Retinal pigment epithelial cell (primary cell): ENCODE measurements around the gene KMT2C.
"Not testable (repeated sequence)": the region's sequence is repeated elsewhere in the genome, so short reads cannot be mapped to it uniquely, and the experiment has no call there.

Experiments
- DNase-seq: peaks from one replicate; pipeline ENCODE4 v3.0.0-alpha.2; 2010; ENCODE audit warnings: low read depth
- H3K4me3 ChIP-seq: 2 replicates; pipeline ENCODE4 v1.5.1; 2011; ENCODE audit warnings: mild to moderate bottlenecking, low read length, control low read depth, moderate library complexity
- TF ChIP-seq, protein P1 (sequence below): conservative IDR thresholded peaks from 2 replicates; pipeline ENCODE4 v1.5.1; 2011; ENCODE audit warnings: low read depth, low read length, control low read depth, inconsistent platforms

Gene KMT2C

GRCh38 chr7:152231089-152231488 lies 204.7 kb downstream of the KMT2C start:
- TF ChIP-seq, protein P1, sequence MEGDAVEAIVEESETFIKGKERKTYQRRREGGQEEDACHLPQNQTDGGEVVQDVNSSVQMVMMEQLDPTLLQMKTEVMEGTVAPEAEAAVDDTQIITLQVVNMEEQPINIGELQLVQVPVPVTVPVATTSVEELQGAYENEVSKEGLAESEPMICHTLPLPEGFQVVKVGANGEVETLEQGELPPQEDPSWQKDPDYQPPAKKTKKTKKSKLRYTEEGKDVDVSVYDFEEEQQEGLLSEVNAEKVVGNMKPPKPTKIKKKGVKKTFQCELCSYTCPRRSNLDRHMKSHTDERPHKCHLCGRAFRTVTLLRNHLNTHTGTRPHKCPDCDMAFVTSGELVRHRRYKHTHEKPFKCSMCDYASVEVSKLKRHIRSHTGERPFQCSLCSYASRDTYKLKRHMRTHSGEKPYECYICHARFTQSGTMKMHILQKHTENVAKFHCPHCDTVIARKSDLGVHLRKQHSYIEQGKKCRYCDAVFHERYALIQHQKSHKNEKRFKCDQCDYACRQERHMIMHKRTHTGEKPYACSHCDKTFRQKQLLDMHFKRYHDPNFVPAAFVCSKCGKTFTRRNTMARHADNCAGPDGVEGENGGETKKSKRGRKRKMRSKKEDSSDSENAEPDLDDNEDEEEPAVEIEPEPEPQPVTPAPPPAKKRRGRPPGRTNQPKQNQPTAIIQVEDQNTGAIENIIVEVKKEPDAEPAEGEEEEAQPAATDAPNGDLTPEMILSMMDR: no peak

GRCh38 chr7:152219556-152219955 lies 216.2 kb downstream of the KMT2C start:
- not testable (repeated sequence) for DNase-seq, H3K4me3 ChIP-seq

More at GRCh38 chr7:152231089-152231488, 204.7 kb downstream of the KMT2C start:
- no peak overlapping the region for H3K4me3 ChIP-seq
- no peak for DNase-seq

- not testable (repeated sequence) for H3K4me3 ChIP-seq, DNase-seq
Observed at GRCh38 chr7:152208766-152209165, 227.0 kb downstream of the KMT2C start.

- not testable (repeated sequence) for DNase-seq, H3K4me3 ChIP-seq
Observed at GRCh38 chr7:152204417-152204816, 231.4 kb downstream of the KMT2C start.

DNA sequence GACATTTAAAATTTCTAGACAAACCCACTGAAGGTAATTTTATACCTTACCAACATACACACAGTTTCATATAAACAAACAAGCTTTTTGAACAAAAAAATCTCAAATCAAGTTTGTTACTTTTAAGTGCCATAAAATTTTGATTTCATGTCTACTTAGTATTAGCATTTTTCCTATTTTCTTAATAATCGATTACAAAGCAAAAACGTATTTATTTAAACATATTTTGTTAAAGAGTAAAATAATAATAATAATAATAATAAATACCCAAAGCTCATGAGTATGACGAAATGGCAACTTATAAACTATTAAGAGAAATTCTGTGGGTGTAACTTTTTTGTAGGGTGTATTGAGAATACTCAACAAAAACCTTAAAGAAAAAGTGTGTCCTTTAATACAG lies 232.7 kb downstream of the KMT2C start:
- no peak for DNase-seq
- H3K4me3 ChIP-seq: no peak overlapping the region
- TF ChIP-seq, protein P1: no peak

DNA sequence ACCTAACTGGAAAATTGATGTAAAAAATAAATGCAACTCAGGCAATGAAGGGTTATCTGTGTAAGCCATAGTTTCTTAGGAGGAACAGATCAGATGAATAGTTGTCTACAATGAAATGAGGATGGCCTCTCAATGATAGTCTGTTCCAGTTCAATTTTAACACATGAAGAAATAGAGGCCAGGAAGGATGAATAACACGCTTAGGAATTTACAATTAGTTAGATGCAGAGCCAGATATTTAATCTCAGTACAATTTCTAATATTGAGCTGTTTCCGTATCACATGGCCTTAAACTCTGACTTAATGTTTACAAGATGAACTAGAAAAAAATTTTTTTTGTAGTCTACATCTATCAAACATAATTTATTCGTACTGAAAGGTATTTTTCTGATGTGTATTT lies 233.7 kb downstream of the KMT2C start:
- no peak overlapping the region for H3K4me3 ChIP-seq
- TF ChIP-seq, protein P1: no peak
- DNase-seq: no peak

GRCh38 chr7:152200395-152200794 lies 235.4 kb downstream of the KMT2C start:
- H3K4me3 ChIP-seq: no peak overlapping the region
- no peak for DNase-seq
- TF ChIP-seq, protein P1: no peak

DNA sequence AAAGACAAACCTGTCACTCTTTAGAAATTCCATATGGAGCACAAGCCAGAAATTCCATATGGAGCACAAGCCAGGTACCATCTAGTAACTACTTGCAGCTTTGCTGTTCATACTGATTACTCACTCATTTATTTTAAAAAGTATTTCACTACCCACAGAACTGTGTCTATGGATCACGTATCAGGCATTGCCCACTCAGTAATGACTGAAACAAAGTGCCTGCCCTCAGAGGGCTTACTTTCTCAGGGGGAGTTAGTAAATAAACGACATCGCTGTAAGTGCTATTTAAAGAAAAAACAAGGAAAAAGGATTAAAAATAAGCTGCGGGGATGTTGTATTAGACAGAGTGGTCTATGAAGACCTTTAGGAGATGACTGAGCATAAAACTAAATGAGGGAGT lies 239.4 kb downstream of the KMT2C start:
- TF ChIP-seq, protein P1: no peak
- no peak for DNase-seq
- H3K4me3 ChIP-seq: no peak overlapping the region

DNA sequence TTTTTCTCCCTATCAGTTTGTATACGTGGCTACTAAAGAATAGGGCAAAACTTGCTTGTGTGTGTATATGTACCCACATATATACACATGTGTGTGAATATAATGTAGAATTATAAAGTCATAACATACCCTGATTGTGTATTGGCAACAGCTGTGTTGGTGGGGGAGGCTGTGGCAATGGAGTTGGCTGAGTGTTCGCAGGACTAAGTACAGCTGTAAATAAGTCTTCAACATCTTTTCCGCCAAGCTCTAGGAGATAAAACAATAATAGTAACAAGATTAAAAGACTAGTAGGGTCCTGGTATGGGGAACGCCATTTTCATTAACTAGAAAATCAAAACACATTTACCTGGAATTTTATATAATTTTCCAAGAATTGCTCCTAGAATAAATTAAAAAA lies 241.9 kb downstream of the KMT2C start:
- TF ChIP-seq, protein P1: no peak
- no peak for DNase-seq
- no peak overlapping the region for H3K4me3 ChIP-seq
